ENCODE measurements around the gene MNAT1. TPM values are rescaled to one million over a fixed set of nuclear protein-coding genes. Genes with fewer than 3 reads are reported as not detected.
A peak's percentile ranks its signal among the peaks of the same experiment; 100 is the strongest.

MNAT1 gene
- total and polyA plus RNA-seq, 2 experiments from 2014 or later: 51.6 to 85.0 TPM

- TF ChIP-seq ETS1 (IDR thresholded peaks at IDR 0.05): no peak
Observed at GRCh38 chr14:60789656-60790055, 55.1 kb downstream of the MNAT1 start (continued).

GRCh38 chr14:60790850-60791249 lies 56.3 kb downstream of the MNAT1 start:
- DNase-seq (ENCODE audit: low spot score): no peak
- Histone ChIP-seq H3K4me2 (0 out of 2 replicates have a peak overlapping the region, but pooled peaks have one; percentile 63), H2AFZ (no peak overlapping the region), H3K27me3 (ENCODE audit: insufficient read depth) (no peaks in the 10 kb centered on the region), H3K79me2 (replicated peaks; ENCODE audit: insufficient read depth) (peaks cover 61% of the 10 kb centered on the region), H3F3A (replicated peaks; ENCODE audit: low read depth) (no peaks in the 10 kb centered on the region), H4K20me1 (replicated peaks; ENCODE audit: insufficient read depth) (no peaks in the 10 kb centered on the region), H3K27ac (ENCODE audit: low read depth) (peak overlapping the region; percentile 94), H3K4me3 (no peak overlapping the region), H3K36me3 (ENCODE audit: insufficient read depth) (no peaks in the 10 kb centered on the region), H3K9me2 (ENCODE audit: insufficient read depth) (peaks cover 8% of the 10 kb centered on the region; the same call in 1 of the 2 replicates), H3K4me1 (ENCODE audit: insufficient read depth) (peaks cover 26% of the 10 kb centered on the region)
- no peak overlapping the region for H3K4me3 Mint-ChIP-seq
- no peaks in the 10 kb centered on the region for H3K27me3 Mint-ChIP-seq (ENCODE audit: insufficient read depth, low read depth, poor library complexity)
- no peaks in the 10 kb centered on the region for H3K9me3 Mint-ChIP-seq
- H3K4me1 Mint-ChIP-seq: peaks cover 33% of the 10 kb centered on the region
- 0 out of 2 replicates have a peak overlapping the region, but pooled peaks have one; percentile 73 for H3K27ac Mint-ChIP-seq
- peaks cover 16% of the 10 kb centered on the region; the same call in 2 of the 3 replicates for H3K36me3 Mint-ChIP-seq (ENCODE audit: low read depth)
- no peak for ATAC-seq
- TF ChIP-seq ZNF462 (CRISPR knock-in tag; IDR thresholded peaks at IDR 0.05): no peak
- TF ChIP-seq NANOG (IDR thresholded peaks at IDR 0.05; ENCODE audit: borderline replicate concordance): no peak
- TF ChIP-seq JUNB (IDR thresholded peaks at IDR 0.05; ENCODE audit: unreplicated experiment): no peak
- no peak for TF ChIP-seq POLR2AphosphoS5 (IDR thresholded peaks at IDR 0.05; ENCODE audit: low read depth)
- TF ChIP-seq STAT1 (IDR thresholded peaks at IDR 0.05; ENCODE audit: unreplicated experiment): no peak
- no peak for TF ChIP-seq ZNF331 (CRISPR knock-in tag; IDR thresholded peaks at IDR 0.05; ENCODE audit: low read depth)
- TF ChIP-seq ZNF114 (CRISPR knock-in tag; IDR thresholded peaks at IDR 0.05): no peak
- TF ChIP-seq EZH2 (IDR thresholded peaks at IDR 0.05; ENCODE audit: low read depth, unreplicated experiment): no peak
- TF ChIP-seq CTCF (conservative IDR thresholded peaks at IDR 0.05; ENCODE audit: low read depth in 2 of 2): no peak
- no peak for TF ChIP-seq EZH2phosphoT487 (IDR thresholded peaks at IDR 0.05; ENCODE audit: unreplicated experiment)
- TF ChIP-seq CREB1 (CRISPR knock-in tag; IDR thresholded peaks at IDR 0.05; ENCODE audit: low read depth): no peak
- TF ChIP-seq ETS1 (IDR thresholded peaks at IDR 0.05): no peak
